GM11168 (cell line): Measurements from ENCODE around the gene DDX46.
"Not testable (repeated sequence)": the region's sequence is repeated elsewhere in the genome, so short reads cannot be mapped to it uniquely, and the experiment has no call there.

Experiments used
- in situ Hi-C: fragments of 300-500 bp; cut with MboI; formaldehyde crosslinking; loops from one replicate; pipeline ENCODE4 v1.12.0; 2022; ENCODE audit warnings: low sequenced_read_pairs; ENCODE audit not compliant: unreplicated experiment

The DDX46 gene, protein sequence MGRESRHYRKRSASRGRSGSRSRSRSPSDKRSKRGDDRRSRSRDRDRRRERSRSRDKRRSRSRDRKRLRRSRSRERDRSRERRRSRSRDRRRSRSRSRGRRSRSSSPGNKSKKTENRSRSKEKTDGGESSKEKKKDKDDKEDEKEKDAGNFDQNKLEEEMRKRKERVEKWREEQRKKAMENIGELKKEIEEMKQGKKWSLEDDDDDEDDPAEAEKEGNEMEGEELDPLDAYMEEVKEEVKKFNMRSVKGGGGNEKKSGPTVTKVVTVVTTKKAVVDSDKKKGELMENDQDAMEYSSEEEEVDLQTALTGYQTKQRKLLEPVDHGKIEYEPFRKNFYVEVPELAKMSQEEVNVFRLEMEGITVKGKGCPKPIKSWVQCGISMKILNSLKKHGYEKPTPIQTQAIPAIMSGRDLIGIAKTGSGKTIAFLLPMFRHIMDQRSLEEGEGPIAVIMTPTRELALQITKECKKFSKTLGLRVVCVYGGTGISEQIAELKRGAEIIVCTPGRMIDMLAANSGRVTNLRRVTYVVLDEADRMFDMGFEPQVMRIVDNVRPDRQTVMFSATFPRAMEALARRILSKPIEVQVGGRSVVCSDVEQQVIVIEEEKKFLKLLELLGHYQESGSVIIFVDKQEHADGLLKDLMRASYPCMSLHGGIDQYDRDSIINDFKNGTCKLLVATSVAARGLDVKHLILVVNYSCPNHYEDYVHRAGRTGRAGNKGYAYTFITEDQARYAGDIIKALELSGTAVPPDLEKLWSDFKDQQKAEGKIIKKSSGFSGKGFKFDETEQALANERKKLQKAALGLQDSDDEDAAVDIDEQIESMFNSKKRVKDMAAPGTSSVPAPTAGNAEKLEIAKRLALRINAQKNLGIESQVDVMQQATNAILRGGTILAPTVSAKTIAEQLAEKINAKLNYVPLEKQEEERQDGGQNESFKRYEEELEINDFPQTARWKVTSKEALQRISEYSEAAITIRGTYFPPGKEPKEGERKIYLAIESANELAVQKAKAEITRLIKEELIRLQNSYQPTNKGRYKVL

DNA sequence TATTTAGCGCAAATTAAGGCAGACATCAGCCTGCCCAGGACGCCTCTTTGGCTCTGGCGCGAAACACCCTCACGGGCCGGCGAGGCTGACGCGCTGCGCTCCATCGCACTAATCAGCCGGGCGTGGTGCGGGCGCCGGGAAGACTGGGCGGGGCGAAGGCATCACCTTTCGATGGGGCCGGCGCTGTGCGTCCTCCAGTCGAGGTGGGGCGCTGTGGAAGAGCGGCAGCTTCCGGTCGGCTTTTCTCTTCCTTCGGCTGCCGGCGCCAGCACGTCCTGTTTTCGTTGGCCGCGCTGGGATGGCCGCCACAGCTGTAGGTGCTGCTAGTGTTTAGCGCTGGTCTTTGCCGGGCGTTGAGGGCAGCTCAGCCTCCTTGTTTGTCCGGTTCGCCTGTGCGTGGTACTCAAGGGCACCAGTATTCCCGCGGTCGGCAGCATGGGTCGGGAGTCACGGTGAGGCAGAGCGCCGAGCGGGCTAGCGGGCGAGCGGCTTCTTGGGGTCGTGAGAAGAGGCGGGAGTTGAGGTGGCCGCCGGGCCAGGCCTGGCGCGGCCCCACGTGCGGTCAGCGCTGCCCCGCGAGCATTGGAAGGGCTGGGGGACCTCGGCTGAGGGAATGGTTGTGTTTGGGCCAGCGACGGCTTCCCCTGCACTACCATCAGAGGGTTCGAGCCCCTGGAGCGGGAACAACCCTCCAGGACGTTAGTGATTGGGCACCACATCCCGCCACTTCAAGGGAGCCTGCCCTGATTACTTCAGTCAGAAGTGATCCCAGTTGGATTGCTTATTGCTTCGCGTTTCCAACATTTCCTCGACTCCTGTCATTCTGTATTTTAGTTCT is at the start of gene DDX46:
DDX46 (plus strand) TSS at position 276 of the 838 bp plus-strand sequence; CDS start at position 436, 160 bp downstream.
- in situ Hi-C loops, result no loop called here

GRCh38 chr5:134714120-134714519 is 44.5 kb upstream of the DDX46 start:
- in situ Hi-C loops, result no loop called here

GRCh38 chr5:134714541-134714940 is 44.0 kb upstream of the DDX46 start:
- in situ Hi-C loops, result no loop called here

DNA sequence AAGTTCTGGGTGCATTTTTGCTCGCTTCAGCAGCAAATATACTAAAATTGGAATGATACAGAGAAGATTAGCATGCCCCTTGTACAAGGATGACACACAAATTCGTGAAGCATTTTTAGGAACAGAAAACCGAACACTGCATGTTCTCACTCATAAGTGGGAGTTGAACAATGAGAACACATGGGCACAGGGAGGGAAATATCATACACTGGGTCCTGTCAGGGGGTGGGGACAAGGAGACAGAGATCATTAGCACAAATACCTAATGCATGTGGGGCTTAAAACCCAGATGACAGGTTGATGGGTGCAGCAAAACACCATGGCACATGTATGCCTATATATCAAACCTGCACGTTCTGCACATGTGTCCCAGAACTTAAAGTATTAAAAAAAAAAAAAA is 43.1 kb upstream of the DDX46 start:
- in situ Hi-C loops, result not testable (repeated sequence)

- in situ Hi-C loops, result no loop called here
Observed at GRCh38 chr5:134724872-134725271, 33.7 kb upstream of the DDX46 start.

DNA sequence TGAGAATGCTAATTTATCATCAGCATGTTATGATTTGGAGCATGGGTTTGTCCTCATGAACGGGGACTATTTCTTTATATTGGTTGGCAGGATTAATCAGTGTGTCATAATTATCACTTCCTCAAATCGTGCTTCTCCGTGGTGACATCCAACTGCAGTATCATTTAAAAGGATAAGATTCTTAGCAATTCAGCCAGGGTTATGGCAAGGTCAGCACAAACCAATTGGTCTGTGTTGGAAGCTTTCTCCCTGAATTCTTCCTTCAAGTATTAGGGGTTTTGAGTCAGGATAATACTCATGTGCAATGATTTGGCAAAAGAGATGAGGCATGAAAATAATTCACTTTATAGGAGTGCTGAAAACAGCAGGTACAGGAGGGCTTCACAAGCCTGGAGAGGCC is 25.8 kb upstream of the DDX46 start:
- in situ Hi-C loops, result no loop called here

- in situ Hi-C loops, result no loop called here
Observed at GRCh38 chr5:134735243-134735642, 23.3 kb upstream of the DDX46 start.

DNA sequence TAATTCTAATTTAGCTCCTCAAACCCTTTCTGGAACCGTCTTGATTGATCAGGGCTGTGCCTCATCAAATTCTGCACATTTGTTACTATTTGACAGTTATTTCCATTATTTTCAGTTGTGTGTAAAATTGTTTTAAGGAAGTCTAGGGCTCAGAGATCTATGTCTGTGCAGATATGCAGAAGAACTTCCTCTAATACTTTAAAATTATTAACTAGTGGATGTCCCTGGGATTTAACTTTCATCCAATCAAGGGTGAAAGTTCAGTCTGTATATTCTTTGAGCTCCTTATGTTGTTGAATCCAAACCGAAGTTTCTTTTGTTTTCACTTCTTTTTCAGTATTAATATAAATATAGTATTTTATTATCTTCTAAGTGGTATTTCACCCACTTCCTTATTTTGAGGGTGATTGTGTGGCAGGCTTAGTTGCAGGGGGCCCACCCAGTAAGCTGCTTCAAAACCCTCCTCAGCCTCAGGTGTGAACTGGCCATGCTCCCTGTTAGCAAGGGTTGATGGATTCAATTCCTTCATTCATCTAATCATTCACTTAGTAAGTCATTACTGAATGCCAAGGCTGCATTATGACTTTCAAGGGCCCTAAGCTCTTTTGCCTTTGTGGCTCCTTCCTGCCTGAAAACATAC is 22.3 kb upstream of the DDX46 start:
- in situ Hi-C loops, result no loop called here

DNA sequence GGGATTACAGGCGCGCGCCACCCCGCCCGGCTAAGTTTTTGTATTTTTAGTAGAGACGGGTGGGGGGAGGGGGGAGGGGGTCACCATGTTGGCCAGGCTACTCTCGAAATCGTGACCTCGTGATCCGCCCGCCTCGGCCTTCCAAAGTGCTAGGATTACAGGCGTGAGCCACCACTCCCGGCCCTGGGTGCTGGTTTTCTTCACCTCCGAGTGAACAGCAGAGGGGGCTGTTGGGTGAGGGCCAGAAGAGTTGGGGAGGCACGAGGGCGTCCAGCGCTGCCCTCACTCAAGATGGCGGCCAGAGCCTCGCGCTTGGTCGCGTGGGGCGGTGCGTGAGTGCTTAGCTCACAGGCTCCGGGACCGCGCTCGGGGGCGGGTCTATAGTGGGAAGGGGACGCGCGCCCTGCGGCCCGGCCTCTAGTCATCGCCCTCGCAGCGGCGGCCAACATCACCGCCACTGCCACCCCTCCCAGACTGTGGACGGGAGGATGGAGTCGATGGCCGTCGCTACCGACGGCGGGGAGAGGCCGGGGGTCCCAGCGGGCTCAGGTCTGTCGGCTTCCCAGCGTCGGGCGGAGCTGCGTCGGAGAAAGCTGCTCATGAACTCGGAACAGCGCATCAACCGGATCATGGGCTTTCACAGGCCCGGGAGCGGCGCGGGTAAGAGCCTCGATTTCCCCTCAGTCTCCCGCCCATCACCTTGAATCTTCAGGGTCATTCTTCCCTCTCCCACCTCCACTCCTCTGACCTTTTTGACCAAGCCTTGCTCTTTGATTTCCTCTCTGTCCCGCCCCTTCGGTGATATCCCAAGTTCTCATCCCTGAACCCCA is 20.2 kb upstream of the DDX46 start, which contains the start of gene CAMLG:
CAMLG (plus strand) TSS at position 416 of the 830 bp plus-strand sequence; CDS start at position 489, 73 bp downstream.
- in situ Hi-C loops, result no loop called here

DNA sequence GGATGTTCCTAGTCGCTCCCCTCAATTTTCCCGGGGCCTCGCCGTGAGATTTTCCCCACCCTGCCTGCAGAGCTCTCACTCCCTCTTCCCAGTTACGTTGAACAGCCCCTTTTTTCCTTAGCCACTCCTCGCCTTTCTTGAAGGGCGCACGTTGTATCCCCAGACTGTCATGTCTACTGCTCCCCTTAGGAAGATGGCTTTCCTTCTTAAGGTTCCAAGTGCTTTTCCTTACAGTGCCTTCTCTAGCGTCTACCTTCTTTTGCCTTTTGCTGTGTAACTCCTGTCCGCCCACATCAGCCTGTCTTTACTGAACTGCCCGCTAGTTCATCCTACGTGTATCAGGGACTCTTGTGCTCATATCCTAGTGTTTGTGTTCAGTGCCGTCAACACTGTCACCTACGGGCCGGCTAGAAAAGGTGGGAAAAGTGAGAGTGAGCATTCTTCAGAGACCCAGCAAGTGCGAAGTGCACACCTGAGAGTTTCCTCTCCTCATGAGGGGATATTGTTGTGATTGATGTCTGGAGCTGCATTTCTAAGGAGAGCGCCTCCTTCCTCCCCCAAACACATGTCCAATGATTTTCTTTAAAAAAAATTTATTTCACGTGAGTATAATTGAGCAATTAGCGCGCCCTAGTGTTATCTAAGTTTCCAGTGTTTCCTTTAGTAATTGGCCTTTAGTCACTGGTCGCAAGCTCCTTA is 19.5 kb upstream of the DDX46 start:
- in situ Hi-C loops, result no loop called here

DNA sequence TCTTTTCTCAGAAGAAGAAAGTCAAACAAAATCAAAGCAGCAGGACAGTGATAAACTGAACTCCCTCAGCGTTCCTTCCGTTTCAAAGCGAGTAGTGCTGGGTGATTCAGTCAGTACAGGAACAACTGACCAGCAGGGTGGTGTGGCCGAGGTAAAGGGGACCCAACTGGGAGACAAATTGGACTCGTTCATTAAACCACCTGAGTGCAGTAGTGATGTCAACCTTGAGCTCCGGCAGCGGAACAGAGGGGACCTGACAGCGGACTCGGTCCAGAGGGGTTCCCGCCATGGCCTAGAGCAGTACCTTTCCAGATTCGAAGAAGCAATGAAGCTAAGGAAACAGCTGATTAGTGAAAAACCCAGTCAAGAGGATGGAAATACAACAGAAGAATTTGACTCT is 17.5 kb upstream of the DDX46 start:
- in situ Hi-C loops, result loop anchor here (10.0 kb wide), 1 partner anchor 164 kb away; the partner anchor contains the start of gene PCBD2

GRCh38 chr5:134742134-134742533 is 16.4 kb upstream of the DDX46 start:
- in situ Hi-C loops, result loop anchor here (10.0 kb wide), 1 partner anchor 163 kb away; the partner anchor contains the start of gene PCBD2

DNA sequence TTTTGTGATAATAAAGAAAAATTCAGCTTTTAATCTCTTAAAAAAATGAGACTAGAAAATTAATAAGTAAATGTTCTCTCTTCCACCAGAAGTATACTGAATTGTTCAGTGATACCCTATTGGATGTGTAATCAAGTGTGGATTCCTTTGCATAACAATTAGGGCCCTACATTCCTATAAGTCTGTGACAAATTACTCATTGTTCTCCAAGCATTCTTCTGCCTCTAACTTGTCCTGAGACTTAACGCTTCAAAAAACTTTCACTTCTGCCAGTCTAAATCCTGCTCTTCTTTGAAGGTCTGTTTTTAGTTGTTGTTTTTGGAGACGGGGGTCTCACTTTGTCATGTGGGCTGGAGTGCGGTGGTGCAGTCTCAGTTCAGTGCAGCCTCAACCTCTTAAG is 9.2 kb upstream of the DDX46 start:
- in situ Hi-C loops, result loop anchor here (10.0 kb wide), 1 partner anchor 155 kb away; the partner anchor contains the start of gene PCBD2

DNA sequence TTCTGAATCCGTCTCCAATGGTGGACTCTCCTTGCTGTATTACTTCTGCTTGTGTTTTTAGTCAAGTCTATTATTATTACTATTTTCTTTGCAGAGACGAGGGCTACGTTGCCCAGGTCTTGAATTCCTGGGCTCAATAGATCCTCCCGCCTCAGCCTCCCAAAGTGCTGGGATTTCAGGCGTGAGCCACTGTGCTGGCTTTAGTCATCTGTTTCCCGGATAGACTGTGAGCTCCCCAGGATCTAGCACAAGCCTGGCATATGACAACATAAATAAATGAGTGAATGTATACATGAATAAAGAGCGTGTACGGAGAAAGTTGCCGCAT is 439 bp upstream of the DDX46 start:
- in situ Hi-C loops, result no loop called here

GRCh38 chr5:134767528-134768291 is 9.1 kb downstream of the DDX46 start:
- in situ Hi-C loops, result not testable (repeated sequence)

DNA sequence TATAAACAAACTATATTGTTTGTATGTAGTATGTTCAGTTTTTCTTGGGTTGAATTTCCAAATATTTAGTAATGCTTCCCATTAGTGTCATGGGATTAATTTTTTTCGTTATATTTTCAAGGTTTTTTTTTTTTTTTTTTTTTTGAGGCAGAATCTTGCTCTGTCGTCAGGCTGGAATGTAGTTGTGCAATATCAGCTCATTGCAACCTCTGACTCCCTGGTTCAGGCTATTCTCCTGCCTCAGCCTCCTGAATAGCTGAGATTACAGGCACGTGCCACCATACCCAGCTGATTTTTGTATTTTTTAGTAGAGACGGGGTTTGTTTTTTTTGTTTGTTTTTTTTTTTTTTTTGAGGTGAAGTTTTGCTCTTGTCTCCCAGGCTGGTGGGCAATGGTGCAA is 10.6 kb downstream of the DDX46 start:
- in situ Hi-C loops, result no loop called here

- in situ Hi-C loops, result no loop called here
Observed at GRCh38 chr5:134772461-134773125, 14.0 kb downstream of the DDX46 start.
